T follicular helper cell (primary cell): ENCODE measurements around the gene ATF2.

Source experiments
- DNase-seq: peaks from one replicate; pipeline ENCODE4 v3.0.0-alpha.2; 2020; ENCODE audit warnings: low read depth

ATF2 gene

GRCh38 chr2:175025946-175026345, 142.1 kb downstream of the ATF2 start:
- DNase-seq = no peak

DNA sequence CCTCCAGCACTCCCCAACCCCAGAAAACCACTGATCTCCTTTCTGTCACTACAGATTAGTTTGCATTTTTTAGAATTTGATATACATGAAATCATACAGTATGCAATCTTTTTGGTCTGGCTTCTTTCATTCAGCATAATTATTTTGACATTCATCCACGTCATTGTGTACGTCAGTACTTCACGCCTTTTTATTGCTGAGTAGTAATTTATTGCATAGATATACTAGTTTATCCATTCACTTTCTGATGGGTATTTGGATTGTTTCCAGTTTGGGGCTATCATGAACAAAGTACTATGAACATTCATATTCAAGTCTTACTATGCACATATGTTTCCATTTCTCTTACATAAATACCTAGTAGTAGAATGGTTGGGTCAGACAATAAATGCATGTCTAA, 142.8 kb downstream of the ATF2 start:
- no peak for DNase-seq

DNA sequence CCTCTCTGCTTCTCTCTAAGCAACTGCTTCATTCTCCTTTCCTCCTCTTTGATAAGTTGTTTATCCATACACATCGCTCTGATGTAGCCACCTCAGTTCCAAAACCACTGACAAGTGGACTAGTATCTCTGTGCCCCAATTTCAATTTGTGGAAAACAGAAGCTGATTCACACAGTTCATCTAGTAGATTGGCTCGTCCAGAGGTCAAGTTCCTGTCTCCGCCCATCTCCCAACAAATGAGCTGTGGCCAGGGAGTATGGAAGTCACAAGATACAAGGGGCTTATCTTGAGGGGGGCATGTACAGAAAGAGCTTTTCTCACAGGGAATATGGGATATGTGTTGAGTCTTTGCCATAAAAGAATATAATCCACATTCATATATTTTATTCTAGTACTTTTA, 145.1 kb downstream of the ATF2 start:
- DNase-seq = no peak
